ENCODE measurements around the gene ASF1A. TPM values are rescaled to one million over a fixed set of nuclear protein-coding genes. Genes with fewer than 3 reads are reported as not detected.

ASF1A gene
- total RNA-seq, 2 experiments from 2014 or later = 10.7 to 11.9 TPM

DNA sequence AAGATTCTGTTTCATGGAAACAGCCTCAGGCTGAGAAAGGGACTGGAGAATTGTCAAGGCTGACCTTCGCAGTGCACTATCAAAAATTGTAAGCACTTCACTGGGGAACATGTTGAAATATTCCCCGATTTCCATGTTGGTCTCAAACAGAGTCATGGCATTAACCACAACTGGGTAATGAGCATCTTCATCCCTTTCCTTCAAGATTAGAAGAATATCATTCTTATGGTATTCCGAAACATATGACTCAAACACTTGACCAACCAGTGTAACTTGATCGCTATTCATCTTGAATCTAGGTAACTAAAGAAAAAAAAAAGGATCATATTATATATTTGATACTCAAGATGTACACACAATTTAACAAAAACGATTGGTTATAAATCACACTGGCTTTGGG is 37.5 kb downstream of the ASF1A start:
- DNase-seq = no peak
- no peak overlapping the region for H3K27ac Mint-ChIP-seq
- ChIA-PET POLR2A (no interaction called here), CTCF (no interaction called here)
- H3K9me3 Mint-ChIP-seq = no peaks in the 10 kb centered on the region
- Histone ChIP-seq H3K36me3 (ENCODE audit: insufficient read depth, low read length) (peaks cover 37% of the 10 kb centered on the region), H3K27ac (ENCODE audit: low read depth in 1 of 2, low read length in 2 of 2) (no peak overlapping the region), H3K27me3 (ENCODE audit: control insufficient read depth in 1 of 2, insufficient read depth in 2 of 2, low read length in 2 of 2) (no peaks in the 10 kb centered on the region), H3K4me3 (ENCODE audit: low read length) (no peak overlapping the region), H3K4me1 (ENCODE audit: insufficient read depth, low read length) (peaks cover 13% of the 10 kb centered on the region), H3K9me3 (ENCODE audit: control insufficient read depth in 1 of 2, insufficient read depth in 1 of 2, low read length in 2 of 2) (no peaks in the 10 kb centered on the region)
- H3K27me3 Mint-ChIP-seq = no peaks in the 10 kb centered on the region
- H3K36me3 Mint-ChIP-seq (ENCODE audit: low read depth) = peaks cover 69% of the 10 kb centered on the region
- TF ChIP-seq, protein P1, sequence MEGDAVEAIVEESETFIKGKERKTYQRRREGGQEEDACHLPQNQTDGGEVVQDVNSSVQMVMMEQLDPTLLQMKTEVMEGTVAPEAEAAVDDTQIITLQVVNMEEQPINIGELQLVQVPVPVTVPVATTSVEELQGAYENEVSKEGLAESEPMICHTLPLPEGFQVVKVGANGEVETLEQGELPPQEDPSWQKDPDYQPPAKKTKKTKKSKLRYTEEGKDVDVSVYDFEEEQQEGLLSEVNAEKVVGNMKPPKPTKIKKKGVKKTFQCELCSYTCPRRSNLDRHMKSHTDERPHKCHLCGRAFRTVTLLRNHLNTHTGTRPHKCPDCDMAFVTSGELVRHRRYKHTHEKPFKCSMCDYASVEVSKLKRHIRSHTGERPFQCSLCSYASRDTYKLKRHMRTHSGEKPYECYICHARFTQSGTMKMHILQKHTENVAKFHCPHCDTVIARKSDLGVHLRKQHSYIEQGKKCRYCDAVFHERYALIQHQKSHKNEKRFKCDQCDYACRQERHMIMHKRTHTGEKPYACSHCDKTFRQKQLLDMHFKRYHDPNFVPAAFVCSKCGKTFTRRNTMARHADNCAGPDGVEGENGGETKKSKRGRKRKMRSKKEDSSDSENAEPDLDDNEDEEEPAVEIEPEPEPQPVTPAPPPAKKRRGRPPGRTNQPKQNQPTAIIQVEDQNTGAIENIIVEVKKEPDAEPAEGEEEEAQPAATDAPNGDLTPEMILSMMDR (IDR thresholded peaks at IDR 0.05) = no peak
- intact Hi-C loops (cut with DNase I, micrococcal nuclease) = loop anchor here in 1 of 2 experiments (2.0 to 10.0 kb wide), 2 partner anchors 145 to 413 kb away; partner anchors contain the start of gene MAN1A1
- H3K4me1 Mint-ChIP-seq (ENCODE audit: low read depth) = peaks cover 50% of the 10 kb centered on the region
- H3K4me3 Mint-ChIP-seq = no peak overlapping the region
- ATAC-seq (ENCODE audit: poor library complexity) = no peak

DNA sequence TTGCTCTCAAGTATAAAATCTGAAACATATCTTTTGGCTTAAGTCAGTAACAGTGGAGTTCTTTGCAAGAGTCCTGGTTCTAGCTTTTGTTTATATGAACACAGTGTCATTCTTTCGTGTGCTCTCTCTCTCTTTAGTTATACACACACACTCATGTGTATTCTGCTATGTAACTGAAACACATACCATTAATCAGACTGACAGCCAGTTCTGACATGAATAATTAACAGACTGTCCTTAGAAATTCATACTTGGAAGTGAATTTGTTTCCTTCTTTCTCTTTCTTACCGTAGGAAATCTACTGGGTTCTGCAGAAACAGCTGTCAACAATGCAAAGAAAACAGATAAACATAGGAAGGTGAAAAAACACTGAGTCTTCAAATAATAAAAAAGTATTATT is 38.5 kb downstream of the ASF1A start:
- H3K4me3 ChIP-seq (ENCODE audit: low read length) = no peak overlapping the region
- H3K27ac ChIP-seq (ENCODE audit: low read depth in 1 of 2, low read length in 2 of 2) = no peak overlapping the region
- peaks cover 36% of the 10 kb centered on the region for H3K36me3 ChIP-seq (ENCODE audit: insufficient read depth, low read length)
- Mint-ChIP-seq H3K4me1 (ENCODE audit: low read depth) (peaks cover 58% of the 10 kb centered on the region), H3K27ac (no peak overlapping the region), H3K27me3 (no peaks in the 10 kb centered on the region), H3K9me3 (no peaks in the 10 kb centered on the region), H3K4me3 (no peak overlapping the region), H3K36me3 (ENCODE audit: low read depth) (peaks cover 62% of the 10 kb centered on the region)
- DNase-seq (no peak), ATAC-seq (ENCODE audit: poor library complexity) (no peak)
- H3K9me3 ChIP-seq (ENCODE audit: control insufficient read depth in 1 of 2, insufficient read depth in 1 of 2, low read length in 2 of 2) = no peaks in the 10 kb centered on the region
- H3K27me3 ChIP-seq (ENCODE audit: control insufficient read depth in 1 of 2, insufficient read depth in 2 of 2, low read length in 2 of 2) = no peaks in the 10 kb centered on the region
- H3K4me1 ChIP-seq (ENCODE audit: insufficient read depth, low read length) = peaks cover 19% of the 10 kb centered on the region
- ChIA-PET POLR2A (no interaction called here), CTCF (no interaction called here)
- TF ChIP-seq, protein P1 (IDR thresholded peaks at IDR 0.05) = no peak
- intact Hi-C loops (cut with DNase I, micrococcal nuclease) = loop anchor here in 1 of 2 experiments (2.0 to 10.0 kb wide), 2 partner anchors 36 to 412 kb away; partner anchors contain the start of gene MAN1A1

DNA sequence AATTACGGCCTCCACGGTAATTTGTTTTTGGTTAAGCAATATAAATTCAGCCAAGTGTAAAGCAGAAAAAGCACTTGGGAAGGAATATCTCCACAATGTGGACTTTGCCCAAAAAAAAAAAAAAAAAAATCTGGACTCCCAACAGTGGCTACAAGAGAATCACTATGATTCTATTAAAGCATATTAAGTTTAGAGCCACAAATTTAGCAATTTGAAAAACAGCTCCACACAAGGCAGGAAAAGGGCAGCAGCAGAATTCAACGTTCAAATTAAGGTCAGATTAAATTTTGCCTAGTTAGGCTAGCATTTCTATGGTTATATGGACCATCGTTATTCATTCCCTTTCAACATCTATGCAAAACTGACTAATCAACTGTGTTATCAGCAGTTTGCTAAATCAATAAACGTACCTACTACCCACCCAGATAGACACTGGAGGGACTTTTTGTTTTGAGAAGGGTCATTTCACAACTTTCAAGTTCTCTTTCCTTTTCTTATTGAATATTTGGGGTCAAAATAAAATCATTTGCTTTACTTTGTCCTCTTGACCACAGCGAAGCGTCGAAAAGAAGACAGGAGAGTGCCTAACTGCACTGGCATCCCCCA is 40.0 kb downstream of the ASF1A start:
- Mint-ChIP-seq H3K27ac (peak overlapping the region; percentile 88), H3K9me3 (no peaks in the 10 kb centered on the region), H3K27me3 (no peaks in the 10 kb centered on the region), H3K4me1 (ENCODE audit: low read depth) (peaks cover 53% of the 10 kb centered on the region), H3K36me3 (ENCODE audit: low read depth) (peaks cover 47% of the 10 kb centered on the region), H3K4me3 (peak overlapping the region; percentile 91)
- Histone ChIP-seq H3K4me1 (ENCODE audit: insufficient read depth, low read length) (peaks cover 19% of the 10 kb centered on the region), H3K27me3 (ENCODE audit: control insufficient read depth in 1 of 2, insufficient read depth in 2 of 2, low read length in 2 of 2) (no peaks in the 10 kb centered on the region), H3K36me3 (ENCODE audit: insufficient read depth, low read length) (peaks cover 28% of the 10 kb centered on the region), H3K27ac (ENCODE audit: low read depth in 1 of 2, low read length in 2 of 2) (no peak overlapping the region), H3K4me3 (ENCODE audit: low read length) (peak overlapping the region; percentile 92), H3K9me3 (ENCODE audit: control insufficient read depth in 1 of 2, insufficient read depth in 1 of 2, low read length in 2 of 2) (no peaks in the 10 kb centered on the region)
- no peak for ATAC-seq (ENCODE audit: poor library complexity)
- ChIA-PET CTCF (interaction anchor here (1.4 to 2.3 kb wide), 2 partner anchors 38 to 144 kb away, joined by 3 to 9 read pairs; no protein-coding TSS in a partner anchor), POLR2A (interaction anchor here (0.7 to 3.4 kb wide), 10 partner anchors 17 to 417 kb away, joined by 3 to 55 read pairs (median 4); partner anchors contain the start of genes ASF1A and FAM184A)
- intact Hi-C loops (cut with DNase I, micrococcal nuclease) = loop anchor here (2.0 to 10.0 kb wide), 3 partner anchors 37 to 411 kb away; partner anchors contain the start of genes ASF1A (in 1 of the 2) and MAN1A1 (in 1 of the 2)
- TF ChIP-seq, protein P1 (IDR thresholded peaks at IDR 0.05) = no peak
- no peak for DNase-seq
